HG03432 (cell line): ENCODE results near the gene COX6A2.

Experiments
- ATAC-seq: cut with Tn5 transposase; IDR thresholded peaks from one replicate; pipeline ENCODE4 v1.9.1; 2021; ENCODE audit warnings: mild to moderate bottlenecking, moderate library complexity; ENCODE audit not compliant: unreplicated experiment

COX6A2 gene

DNA sequence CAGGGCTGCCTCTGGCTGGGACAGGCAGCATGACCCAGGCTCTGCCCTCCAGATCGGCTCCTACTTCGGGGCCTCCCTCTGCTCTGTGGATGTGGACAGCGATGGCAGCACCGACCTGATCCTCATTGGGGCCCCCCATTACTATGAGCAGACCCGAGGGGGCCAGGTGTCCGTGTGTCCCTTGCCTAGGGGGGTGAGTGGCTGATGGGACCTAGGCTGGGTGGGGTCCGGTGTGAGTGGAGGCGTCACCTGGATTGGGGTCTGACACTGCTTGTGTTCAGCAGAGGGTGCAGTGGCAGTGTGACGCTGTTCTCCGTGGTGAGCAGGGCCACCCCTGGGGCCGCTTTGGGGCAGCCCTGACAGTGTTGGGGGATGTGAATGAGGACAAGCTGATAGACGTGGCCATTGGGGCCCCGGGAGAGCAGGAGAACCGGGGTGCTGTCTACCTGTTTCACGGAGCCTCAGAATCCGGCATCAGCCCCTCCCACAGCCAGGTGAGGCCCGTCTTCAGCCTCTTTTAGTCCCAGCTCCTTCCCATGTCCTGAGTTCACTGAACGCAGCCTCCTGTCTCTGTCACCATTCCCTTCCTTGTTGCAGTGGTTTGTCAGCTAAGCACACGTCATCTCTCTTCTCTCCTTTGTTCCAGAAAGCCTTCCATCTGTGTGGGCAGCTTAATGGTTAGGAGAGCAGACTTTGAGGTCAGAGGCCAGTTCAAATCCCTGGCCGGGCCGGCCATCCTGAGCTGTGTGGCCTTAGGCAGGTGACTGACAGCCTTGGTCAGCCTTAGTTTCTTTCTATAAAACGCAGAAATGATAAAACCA lies 16.9 kb downstream of the COX6A2 start:
- ATAC-seq, result no peak

DNA sequence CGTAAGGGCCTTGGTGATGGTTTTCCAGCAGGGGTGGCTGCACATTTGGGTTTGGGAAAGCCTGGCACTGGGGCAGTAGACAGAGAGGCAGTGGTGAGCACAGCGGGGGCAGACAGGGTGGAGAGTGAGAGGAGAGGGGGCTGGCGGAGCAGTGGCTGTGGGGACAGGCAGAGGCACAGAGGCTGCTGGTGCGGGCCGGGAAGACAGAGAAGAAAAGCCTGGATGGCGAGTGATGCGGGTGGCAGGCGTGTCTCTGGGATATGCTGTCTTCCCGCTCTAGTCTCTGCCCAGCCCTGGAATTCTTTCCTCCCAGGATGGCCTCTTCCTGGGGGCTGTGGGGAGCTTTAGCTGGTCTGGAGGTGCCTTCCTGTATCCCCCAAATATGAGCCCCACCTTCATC lies 18.1 kb downstream of the COX6A2 start:
- no peak for ATAC-seq

DNA sequence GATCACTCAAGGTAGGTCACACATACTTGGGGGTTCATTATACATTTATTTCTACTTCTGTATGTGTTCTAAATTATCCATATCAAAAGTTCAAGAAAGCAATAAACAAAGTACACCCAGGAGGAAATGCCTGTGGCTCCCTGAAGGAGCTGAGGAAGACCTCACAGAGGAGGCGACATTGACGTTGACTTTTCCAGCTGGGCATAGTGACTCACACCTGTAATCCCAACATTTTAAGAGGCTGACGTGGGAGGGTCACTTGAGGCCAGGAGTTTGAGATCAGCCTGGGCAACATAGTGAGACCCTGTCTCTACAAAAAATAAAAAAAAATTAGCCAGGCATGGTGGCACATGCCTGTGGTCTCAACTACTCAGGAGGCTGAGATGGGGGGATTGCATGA lies 18.7 kb downstream of the COX6A2 start:
- no peak for ATAC-seq

DNA sequence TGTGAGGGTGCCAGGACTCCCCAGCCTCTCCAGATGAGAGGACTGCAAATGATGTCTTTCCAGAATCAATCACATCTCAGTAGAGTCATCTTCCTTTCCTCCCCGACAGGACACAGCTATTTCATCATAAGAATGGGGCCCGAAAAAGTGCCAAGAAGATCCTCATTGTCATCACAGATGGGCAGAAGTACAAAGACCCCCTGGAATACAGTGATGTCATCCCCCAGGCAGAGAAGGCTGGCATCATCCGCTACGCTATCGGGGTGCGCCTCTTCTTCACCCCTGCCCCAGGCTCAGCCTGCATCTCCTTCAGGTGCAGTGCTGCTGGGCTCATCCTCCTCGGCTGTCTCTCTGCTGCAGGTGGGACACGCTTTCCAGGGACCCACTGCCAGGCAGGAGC lies 20.8 kb downstream of the COX6A2 start:
- ATAC-seq, result no peak

DNA sequence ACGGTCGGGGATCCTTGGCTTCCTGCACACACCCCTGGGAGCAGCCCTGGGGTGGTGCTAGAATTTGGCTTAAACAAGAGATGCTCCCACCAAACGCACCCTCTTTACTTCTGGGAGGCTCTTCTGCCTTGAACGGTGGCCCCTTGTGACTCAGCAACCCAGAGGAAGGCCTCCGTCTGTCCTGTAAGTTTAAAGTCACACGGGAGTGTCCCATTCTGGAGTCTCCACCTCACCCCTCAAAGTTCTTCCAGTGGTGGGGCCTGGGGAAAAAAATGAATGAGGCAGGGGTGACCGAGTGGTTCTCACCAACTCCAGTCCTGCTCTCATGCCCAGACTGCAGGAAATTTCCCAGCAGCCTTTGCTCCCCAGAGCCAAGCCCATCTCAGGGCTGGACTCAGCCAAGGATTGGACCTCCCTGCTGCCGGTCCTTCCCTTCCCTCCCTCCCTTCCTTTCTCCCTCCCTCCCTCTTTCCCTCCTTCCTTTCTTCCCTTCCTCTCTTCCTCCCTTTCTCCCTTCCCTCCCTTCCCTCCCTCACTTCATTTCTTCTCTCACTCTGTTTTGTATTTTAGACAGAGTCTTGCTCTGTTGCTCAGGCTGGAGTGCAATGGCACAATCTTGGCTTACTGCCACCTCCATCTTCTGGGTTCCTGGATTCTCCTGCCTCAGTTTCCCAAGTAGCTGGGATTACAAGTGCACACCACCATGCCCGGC lies 23.7 kb downstream of the COX6A2 start:
- no peak for ATAC-seq

DNA sequence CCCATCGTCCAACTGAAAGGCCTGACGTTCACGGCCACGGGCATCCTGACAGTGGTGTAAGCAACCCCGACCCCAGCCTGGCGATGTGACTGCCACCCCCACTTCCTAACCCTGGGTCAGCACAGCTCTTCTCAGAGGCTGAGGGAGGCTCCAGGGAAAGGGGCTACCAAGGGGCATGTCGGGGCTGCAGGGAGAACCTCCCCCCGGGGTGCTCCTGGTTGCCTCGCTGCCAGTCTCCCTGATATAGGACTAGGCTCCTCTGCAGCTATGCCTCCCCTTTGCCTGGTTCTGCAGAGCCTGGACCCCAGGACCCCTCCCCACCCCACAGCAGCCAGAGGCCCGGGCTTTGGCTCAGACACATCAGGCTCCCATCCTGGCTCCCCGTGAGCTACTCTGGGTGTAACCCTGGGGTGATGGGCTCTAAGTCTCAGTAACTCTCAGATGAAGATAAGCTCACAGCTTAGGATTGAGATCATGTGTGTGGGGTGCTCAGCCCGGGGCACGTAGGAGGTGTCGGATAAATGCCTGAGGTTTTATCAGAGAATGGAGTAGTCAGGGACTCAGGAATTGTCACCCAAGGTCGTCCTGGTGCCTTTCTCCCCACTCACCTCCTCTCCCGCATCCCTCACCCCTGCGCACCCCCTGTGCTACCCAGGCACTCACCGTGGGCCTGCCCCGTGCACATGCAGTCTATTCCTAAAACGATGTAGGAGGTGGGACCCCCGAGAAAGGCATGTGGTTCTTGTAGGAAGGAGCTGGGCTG lies 24.4 kb downstream of the COX6A2 start:
- no peak for ATAC-seq

DNA sequence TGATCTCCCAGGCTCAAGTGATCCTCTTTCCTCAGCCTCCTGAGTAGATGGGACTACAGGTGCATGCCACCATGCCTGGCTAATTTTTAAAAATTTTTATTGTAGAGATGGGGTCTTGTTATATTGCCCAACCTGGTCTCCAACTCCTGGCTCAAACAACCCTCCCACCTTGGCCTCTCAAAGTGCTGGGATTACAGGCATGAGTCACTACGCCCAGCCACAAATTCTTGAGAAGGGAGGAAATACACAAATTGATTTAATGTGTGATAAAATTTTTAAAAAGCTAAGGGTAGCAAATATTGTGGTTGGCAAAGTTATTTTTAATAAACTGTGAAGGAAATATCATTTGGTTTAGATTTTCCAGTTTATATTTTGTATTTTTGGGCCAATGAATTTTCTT lies 25.5 kb downstream of the COX6A2 start:
- no peak for ATAC-seq

DNA sequence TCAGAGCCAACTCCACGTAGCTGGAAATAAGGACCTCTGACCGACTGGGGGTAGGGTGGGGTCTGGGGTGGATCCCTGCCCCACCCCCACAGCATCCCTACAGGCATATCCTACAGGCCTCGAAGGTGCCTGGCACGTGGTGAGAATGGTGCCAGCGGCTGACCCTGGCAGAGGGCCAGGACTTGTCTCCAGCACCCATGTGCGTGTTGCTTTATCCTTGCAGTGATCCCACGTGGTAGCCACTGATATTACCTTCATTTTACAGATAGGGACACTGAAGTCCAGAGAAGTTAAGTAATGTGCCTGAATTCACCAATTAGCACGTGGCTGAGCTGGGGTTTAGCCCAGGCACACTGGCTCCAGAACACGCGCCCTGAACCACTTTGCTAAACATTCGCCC lies 26.7 kb downstream of the COX6A2 start:
- ATAC-seq, result no peak

DNA sequence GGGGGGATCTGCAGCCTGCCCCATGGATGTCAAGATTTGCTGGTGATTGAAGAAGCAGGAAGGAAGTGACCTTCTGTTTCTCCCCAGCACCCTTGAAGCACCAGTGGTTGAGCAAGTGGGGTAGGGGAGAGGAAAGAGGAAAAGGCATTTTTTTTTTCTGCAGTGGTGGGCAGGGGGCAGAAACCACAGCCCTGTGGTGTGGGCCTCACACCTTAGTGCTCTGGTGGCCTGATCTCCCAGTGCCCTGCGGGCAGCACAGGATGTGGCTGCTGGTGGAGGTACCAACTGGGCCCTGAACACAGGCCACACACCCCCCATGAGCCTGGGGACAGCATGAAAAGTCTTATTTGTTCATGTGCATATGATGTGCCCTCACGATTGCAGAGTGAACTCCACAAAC lies 28.0 kb downstream of the COX6A2 start:
- ATAC-seq, result no peak

DNA sequence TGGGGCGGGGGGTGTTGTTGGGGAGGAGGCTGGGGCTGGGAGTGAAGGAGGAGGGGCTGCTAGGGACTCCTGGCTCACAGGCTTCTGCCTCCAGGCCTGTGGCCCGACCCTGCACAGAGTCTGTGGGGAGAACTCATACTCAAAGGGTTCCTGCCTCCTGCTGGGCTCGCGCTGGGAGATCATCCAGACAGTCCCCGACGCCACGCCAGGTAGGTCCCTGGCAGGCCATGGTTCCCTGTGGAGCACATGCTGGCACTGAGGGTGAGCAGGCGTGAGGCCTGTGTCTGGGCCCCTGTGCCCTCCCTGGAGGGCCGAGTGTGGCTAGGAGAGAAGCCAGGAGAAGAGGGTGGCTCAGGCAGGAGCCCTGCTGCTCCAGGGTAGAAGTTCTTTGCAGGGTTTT lies 30.5 kb downstream of the COX6A2 start:
- ATAC-seq, result no peak

DNA sequence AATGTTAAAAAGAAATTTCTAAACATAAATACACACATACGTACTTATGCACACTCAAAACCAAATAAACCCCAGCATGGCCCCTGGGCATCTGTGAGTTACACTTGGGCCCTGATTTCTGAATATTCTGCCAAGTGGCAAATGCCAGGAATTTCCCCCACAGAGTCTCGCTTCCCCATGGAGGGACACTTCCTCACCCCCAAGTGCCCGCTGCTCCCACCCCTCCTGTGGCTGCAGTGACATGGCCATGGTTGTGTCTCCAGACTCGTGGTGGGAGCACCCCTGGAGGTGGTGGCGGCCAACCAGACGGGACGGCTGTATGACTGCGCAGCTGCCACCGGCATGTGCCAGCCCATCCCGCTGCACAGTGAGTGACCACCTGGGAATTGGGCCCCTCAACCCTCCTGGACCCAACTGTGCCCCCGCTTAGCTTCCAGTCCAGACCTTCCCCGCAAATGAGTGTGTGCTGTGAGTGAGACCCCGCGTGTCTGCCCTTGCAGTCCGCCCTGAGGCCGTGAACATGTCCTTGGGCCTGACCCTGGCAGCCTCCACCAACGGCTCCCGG lies 31.0 kb downstream of the COX6A2 start:
- no peak for ATAC-seq

DNA sequence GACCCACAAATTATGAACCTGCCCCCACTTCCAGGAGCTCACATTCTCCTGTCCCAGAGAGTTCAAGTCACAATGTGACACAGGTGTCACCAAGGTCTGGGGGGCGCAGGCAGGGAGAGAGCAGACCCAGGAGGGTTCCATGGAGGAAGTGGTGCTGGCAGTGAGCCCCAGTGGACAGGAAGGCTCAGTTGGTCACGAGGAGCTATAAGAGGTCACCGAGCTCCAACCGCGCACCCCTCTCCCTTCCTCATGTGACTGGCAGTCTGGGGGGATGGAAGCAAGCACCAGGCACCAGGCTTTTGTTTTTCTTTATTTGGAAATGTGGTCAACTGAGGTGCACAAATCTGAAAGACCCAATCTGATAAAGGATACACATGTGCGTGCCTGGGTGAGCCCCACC lies 32.5 kb downstream of the COX6A2 start:
- no peak for ATAC-seq

DNA sequence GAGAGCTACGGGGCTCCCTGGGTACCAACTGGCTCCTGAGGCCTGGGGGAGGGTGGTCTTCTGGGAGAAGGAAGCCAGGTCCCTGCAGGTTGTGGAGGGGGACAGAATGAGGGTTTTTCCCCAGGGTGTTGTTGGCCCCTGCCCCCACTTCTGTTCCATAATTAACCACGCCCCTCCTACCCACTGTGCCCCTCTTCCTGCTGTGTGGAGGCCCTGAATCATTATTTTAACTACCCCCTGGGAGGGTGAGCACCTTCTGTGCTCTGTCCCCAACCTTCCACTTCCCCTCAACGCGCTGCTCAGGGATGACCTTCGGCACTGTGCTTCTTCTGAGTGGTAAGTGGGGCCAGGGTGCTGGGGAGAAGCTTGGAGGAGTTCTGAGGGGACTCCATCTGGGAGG lies 35.1 kb downstream of the COX6A2 start, which contains the start of gene ITGAD:
ITGAD (plus strand) TSS at position 280 of the 400 bp plus-strand sequence; CDS start at position 306, 26 bp downstream.
- ATAC-seq, result no peak

DNA sequence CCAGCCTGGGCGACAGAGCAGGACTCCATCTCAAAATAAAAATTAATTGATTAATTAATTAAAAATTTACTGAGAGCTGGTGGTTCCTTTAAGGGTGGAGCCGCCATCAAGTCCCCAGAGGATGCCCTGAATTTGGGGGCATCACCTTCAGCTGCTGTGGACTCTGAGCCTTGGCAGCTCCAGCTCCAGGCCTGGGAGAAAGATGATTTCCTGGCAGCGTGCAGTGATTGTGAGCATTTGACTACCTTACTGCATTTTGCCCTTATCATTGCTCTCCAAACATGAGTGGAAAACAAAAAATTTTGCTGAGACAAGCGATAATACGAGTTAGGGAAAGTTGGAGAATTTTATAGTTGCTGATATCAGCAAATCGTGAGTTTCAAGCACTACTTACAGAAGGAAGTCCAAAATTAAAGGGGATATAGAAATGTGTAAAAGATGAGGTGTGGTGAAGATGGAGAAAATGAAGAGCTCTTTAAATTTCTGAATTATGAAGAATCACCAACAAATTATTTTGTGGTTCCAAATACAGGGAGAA lies 37.6 kb downstream of the COX6A2 start:
- no peak for ATAC-seq

DNA sequence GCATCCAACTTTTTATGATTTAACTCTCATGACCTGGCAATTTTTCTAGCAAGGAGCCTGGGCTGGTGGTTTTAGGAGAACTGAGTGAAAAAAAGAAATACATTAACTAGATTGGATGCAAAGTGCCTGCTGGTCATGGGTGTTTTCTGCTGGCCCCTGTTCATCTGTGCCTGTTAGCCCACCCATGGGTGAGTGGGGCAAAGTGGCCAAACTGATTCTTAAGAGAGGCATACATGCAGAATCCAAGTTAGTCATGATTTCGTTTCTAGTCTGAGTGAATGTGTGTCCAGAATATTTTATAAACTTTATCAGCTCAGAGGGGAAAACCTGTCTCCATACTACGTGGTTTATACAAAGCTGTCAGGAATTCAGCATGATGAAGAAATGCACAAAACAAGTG lies 39.6 kb downstream of the COX6A2 start:
- no peak for ATAC-seq

DNA sequence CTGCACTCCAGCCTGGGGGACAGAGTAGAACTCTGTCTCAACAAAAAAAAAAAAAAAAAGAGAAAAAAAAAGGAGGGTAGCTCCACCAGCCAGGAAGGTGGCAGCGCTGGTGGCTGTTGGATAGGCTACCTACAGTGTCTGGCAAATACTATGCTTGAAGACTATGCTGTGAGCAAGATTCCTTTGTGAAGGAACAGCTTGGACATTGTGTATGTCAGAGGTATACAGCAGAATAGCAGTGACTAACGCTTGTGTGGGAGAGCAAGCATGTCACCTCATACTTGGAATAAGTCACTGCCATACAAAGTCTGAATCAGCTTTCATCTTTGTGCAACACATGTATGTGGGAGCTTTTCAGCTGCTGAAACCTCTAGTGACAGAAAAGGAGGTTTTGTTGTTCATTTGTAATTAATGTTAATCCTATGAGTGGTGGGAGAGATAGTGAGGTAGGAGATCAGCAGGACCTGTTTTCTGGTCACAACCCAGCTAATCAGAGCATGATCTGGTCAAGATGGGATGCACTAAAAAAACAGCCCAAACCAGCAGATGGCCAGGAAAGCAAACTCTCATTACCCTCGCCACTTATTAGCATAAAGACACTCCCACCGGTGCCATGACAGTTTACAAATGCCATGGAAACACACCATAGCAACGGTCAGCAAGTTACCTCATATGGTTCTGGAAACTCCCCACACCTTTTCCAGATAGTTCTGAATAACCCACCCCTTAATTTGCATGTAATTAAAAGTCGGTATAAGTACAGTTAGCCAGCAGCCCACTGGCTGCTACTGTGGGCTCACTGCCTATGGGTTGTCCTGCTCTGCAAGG lies 41.8 kb downstream of the COX6A2 start:
- peak; percentile 48 for ATAC-seq

DNA sequence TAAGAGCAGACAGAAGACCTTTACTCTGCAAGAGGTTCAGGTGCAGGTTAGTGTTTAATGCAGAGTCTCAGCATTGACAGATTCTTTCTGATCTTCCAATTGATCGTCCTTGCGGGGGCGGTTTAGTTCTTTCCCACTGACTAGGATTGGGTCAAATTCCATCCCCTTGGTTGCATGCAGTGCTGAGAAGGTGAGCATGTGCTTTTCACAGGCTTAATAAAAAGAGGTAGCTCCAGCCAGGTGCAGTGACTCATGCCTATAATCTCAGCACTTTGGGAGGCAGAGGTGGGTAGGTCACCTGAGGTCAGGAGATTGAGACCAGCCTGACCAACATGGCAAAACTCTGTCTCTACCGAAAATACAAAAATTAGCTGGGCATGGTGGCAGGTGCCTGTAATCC lies 42.5 kb downstream of the COX6A2 start:
- no peak for ATAC-seq

DNA sequence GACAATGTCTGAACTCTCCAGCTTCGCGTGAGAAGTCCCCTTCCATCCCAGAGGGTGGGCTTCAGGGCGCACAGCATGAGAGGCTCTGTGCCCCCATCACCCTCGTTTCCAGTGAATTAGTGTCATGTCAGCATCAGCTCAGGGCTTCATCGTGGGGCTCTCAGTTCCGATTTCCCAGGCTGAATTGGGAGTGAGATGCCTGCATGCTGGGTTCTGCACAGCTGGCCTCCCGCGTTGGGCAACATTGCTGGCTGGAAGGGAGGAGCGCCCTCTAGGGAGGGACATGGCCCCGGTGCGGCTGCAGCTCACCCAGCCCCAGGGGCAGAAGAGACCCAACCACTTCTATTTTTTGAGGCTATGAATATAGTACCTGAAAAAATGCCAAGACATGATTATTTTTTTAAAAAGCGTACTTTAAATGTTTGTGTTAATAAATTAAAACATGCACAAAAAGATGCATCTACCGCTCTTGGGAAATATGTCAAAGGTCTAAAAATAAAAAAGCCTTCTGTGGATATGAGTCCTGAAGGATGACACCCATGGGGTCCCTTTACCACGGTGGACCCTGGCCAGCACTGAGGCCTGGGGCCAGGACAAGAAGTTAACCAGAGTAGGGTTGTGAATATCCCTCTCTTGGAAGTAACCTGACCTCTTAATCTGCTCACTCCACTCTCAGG lies 45.5 kb downstream of the COX6A2 start:
- peak; percentile 71 for ATAC-seq

DNA sequence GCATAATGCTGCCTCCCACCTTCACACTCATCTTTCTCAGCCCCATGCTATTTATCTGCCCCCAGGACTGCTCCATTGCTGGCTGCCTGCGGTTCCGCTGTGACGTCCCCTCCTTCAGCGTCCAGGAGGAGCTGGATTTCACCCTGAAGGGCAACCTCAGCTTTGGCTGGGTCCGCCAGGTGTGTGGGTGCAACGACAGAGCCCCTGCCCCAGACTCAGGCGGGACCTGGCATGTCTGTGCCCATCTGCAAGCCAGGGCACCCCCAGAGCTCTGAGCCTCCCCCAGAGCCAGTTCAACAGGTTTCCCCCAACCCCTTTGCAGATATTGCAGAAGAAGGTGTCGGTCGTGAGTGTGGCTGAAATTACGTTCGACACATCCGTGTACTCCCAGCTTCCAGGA lies 48.0 kb downstream of the COX6A2 start:
- no peak for ATAC-seq
